Amygdala (tissue), 56 donors: ENCODE results near the gene STARD9.

Source experiments
- DNase-seq, 56 donors: peaks; one replicate each; lab custom pipeline; 2025; lab: John Stamatoyannopoulos, UW

STARD9 gene

DNA sequence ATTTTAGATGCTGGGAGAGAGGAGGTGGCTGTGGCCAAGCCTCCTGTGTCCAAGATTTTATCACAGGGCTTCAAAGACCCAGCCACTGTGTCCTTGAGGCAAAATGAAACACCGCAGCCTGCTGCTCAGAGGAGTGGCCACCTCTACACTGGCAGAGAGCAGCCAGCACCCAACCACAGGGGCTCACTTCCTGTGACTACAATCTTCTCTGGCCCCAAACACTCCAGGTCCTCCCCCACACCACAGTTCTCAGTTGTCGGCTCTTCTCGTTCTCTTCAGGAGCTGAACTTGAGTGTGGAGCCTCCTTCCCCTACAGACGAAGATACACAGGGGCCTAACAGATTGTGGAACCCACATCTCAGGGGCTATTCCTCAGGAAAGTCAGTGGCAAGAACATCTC, 115.9 kb downstream of the STARD9 start:
- no peak for DNase-seq

DNA sequence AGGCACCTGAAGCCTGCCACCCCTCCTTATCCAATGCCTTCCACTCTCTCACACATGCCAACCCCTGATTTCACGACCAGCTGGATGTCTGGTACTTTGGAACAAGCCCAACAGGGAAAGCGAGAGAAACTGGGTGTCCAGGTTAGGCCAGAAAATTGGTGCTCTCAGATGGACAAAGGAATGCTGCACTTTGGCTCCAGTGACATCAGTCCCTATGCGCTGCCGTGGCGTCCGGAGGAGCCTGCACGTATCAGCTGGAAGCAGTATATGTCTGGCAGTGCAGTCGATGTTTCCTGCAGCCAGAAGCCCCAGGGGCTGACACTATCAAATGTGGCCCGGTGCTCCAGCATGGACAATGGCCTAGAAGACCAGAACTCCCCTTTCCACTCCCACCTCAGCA, 116.4 kb downstream of the STARD9 start:
- DNase-seq, result no peak

DNA sequence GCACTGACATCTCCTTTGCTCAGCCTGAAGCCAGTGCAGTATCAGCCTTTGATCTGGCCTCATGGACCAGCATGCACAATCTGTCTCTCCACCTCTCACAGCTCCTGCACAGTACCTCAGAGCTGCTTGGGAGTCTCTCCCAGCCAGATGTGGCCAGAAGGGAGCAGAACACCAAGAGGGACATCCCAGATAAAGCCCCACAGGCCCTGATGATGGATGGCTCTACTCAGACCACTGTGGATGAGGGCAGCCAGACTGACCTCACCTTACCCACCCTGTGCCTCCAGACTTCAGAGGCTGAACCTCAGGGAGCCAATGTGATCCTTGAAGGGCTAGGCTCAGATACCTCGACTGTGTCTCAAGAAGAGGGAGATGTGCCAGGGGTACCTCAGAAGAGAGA, 117.1 kb downstream of the STARD9 start:
- DNase-seq, result no peak

DNA sequence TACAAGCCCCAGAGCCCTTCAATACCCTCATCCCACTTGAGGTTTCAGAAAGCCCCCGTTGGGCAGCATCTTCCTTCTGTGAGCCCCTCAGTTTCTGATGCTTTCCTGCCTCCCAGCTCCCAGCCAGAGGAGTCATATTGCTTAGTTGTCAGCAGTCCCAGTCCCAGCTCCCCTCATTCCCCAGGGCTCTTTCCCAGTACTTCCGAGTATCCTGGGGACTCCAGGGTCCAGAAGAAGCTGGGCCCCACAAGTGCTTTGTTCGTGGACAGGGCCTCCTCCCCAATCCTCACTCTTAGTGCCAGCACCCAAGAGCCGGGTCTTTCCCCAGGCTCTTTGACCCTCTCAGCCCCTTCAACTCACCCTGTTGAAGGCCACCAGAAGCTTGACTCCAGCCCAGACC, 117.6 kb downstream of the STARD9 start:
- DNase-seq, result no peak

DNA sequence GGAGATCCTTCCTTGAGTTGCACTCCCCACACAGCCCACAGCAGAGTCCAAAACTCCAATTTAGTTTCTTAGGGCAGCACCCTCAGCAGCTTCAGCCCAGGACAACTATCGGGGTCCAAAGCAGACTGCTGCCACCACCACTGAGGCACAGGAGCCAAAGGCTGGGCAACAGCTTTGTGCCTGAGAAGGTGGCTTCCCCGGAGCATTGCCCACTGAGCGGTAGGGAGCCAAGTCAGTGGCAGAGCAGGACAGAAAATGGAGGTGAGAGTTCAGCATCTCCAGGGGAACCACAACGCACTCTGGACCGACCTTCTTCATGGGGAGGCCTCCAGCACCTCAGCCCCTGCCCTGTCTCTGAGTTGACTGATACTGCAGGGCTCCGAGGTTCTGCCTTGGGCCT, 118.1 kb downstream of the STARD9 start:
- no peak for DNase-seq

DNA sequence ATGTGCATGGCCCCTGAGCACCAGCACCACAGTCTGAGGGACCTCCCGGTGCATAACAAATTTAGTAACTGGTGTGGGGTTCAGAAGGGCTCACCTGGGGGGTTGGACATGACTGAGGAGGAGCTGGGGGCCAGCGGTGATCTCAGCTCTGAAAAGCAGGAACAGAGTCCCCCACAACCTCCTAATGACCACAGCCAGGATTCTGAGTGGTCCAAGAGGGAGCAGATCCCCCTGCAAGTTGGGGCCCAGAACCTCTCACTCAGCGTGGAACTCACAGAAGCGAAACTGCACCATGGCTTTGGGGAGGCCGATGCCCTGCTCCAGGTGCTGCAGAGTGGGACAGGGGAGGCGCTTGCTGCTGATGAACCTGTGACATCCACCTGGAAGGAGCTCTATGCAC, 118.5 kb downstream of the STARD9 start:
- no peak for DNase-seq

DNA sequence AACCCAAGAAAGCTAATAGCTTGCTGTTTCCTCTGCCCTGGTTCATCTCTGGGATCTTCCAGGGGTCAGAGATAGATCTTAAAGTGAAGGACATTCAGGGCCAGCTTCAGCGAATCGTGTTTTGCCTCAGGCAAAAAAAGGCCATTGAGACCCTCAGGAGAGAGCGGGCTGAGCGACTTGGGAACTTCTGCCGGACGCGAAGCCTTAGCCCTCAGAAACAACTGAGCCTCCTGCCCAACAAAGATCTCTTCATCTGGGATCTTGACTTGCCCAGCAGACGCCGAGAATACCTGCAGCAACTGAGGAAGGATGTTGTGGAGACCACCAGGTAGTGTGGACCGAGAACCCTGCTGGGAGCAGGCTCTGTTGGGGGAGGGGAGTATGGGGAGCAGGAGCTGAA, 119.0 kb downstream of the STARD9 start:
- no peak for DNase-seq

DNA sequence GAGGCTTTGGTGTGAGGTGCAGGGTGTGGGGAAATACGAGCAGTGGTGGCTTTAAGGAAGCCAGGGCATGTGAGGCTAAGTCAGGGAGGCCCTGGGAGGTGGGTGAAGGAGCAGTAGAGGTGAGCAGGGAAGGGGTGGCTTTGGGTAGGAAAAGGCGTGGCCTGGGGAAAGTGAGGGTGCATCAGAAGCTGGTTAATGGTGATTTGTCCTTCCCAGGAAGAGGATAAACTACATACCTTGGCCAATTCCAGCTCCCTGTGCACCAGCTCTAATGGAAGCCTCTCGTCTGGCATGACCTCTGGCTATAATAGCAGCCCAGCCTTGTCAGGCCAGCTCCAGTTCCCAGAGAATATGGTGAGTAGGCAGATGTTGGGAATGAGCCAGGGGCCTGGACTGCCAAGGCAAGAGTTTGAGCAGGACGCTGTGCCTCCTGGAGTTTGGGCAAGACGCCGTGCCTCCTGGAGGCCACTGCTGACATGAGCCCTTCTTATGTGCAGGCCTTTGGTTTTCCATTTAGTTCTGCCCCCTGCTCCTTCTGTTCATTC, 120.2 kb downstream of the STARD9 start:
- DNase-seq, result no peak

DNA sequence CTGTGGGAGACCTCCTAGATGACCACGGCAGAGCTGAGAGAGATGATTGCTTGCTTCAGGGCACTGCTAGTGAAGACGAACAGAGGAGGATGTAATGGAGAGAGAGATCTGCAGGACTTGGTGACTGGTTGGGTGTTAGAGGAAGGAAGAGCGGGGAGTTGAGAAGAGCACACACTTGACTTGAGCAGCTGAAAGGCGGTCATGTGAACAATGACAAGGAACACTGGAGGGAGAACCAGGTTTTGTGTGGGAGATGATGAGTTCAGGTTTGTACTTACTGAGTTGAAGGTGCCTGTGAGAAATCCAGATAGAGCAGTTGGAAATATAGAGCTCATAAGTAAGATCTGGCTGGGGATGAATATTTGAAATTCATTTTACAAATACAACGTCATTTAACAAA, 121.2 kb downstream of the STARD9 start:
- DNase-seq, result no peak

DNA sequence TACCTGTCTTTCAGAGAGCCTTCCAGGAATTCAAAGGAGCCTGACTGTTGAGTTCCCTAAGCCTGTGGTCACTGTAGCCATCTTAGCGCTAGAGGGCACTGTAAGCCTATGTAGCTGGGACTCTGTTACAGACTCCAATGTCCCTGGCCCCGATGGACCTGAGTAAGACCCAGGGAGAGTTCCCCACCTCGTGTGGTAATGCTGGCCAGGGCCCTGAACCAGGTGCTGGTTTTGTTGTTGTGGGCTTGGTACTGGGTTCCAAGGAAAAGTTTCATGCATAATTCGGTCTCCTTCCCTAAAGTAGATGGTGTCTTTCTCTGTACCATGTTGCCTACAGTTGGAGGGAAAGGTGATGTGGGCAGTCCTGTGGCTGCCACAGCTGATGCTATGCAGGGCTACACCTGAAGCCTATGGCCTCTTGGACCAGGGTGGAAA, 129.1 kb downstream of the STARD9 start:
- DNase-seq, result peak in 31 of 56 donors; percentile 5 to 73 (median 26)

DNA sequence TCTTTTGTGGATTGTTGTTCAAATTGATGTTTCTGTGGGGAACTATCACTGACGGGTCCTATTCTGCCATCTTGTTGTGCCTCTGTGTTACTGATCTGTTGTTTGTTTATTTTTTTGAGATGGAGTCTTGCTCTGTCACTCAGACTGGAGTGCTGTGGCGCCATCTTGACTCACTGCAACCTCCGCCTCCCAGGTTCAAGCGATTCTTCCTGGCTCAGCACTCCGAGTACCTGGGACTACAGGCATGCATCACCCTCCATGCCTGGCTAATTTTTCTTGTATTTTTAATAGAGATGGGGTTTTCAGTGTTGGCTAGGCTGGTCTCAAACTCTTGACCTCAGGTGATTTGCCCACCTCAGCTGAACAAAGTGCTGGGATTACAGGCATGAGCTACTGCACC, 129.9 kb downstream of the STARD9 start:
- no peak for DNase-seq

DNA sequence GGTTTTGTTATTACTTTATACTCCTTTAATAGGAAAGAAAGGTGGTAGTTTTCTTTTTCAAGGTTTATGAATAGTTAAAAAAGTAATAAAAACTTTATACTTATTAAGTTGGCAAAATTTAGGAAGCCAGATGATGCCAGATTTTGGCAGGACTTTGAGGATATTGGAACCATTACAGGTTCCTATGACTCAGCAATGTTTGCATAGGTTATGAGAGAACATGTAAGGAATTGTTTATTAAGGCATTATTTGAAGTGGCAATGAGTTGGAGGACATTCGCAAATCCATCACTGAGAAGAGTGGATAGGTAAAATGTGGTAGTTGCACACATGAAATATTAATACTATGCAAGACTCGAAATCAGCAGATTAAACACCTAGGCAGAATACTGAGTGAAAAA, 131.7 kb downstream of the STARD9 start:
- no peak for DNase-seq

DNA sequence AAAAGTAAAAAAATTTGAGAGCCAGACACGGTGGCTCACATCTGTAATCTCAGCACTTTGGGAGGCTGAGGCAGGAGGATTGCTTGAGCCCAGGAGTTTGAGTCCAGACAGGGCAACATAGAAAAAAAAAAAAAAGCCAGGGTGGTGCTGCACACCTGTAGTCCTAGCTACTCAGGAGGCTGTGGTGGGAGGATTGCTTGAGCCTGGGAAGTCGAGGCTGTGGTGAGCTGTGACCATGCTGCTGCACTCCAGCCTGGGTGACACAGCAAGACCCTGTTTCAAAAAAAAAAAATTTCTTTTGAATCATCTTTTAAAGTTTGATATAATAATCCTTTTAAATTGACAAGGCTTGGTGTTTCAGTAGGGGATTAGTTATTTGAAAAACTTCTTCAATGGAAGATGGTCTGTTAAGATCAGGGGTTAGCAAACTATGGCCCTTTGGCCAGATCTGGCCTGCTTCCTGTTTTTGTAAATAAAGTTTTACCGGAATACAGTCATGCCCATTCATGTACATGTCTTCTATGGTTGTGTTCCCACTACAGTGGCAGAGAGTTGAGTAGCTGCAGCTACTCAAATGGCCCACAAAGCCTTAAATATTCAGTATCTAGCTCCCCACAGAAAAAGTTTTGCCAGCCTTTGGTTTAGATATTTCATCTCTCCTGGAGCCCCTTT, 132.6 kb downstream of the STARD9 start:
- DNase-seq, result no peak

DNA sequence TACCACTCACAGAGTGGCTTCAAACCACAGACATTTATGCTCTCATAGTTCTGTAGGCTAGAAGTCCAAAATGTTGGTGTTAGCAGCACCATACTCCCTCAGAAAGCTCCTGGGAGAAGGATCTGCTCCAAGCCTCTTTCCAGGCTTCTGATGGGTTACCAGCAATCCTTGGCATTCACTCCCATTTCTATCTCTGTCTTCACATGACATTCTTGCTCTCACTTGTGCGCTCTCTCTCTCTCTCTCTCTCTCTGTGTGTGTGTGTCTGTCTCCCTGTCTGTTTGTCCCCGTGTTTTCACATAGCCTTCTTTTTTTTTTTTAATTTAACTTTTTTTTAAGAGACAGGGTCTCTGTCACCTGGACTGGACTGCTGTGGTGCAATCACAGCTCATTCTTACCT, 135.3 kb downstream of the STARD9 start:
- DNase-seq, result no peak

DNA sequence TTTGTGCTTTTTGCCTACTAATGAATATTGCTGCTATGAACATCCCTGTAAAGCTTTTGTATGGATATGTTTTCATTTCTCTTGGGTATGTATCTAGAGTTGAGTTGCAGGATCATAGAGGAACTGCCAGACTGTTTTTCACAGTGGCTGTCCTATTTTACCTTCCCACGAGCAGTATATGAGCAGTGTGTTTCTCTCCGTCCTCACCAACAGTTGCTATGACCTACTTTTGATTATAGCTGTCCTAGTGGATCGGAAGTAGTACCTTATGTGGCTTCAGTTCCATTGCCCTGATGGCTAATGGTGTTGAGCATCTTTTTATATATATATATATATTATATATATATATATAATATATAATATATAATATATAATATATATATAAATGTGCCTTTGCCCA, 136.3 kb downstream of the STARD9 start:
- no peak for DNase-seq

DNA sequence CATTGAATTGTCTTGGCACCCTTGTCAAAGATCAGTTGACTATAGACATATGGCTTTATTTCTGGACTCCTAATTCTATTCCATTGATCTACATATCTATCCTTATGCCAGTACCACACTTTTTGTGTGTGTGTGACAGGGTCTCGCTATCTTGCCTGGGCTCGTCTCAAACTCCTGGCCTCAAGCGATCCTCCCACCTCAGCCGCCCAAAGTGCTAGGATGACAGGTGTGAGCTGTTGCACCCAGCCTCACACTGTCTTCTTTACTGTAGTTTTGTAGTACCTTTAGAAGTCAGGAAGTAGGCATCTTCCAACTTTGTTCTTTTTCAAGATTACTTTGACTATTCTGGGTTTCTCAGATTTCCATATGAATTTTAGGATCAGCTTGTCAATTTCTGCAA, 137.2 kb downstream of the STARD9 start:
- DNase-seq, result no peak

DNA sequence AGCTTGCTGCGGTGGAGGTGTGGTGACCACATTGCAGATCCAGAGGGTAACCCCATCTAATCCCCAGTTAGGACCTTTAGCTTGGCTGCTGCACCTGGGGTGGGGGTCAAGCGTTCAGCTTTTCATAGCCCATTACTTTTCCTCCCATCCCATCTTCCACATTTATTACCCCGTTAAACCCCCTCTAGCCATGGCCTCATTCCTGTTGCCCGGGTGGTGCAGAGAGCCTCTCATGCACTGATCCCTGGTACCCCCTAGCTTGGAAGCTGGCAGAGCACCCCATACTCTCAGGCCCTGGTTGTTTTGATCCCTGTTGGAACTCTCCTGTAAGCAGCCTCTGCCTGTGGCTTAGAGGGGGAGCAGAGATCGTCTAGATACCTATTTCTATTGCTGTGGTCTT, 140.7 kb downstream of the STARD9 start:
- DNase-seq, result no peak

DNA sequence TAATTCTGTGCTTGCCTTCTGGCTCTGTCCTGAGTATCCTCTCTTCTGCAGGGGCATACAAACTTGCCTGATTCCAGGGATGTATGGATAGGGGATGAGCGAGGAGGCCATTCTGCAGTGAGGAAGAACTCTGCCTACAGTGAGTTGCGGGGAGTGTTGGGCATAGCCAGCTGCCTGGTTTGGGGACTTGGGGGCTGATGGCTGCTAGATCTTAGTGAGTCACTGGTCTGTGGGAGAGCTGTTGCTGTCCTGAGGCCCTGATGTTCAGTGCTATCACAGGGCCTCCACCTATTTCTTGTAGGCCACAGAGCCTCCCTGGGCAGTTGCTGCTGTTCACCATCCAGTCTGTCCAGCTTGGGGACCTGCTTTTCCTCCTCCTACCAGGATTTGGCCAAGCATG, 141.2 kb downstream of the STARD9 start:
- no peak for DNase-seq

DNA sequence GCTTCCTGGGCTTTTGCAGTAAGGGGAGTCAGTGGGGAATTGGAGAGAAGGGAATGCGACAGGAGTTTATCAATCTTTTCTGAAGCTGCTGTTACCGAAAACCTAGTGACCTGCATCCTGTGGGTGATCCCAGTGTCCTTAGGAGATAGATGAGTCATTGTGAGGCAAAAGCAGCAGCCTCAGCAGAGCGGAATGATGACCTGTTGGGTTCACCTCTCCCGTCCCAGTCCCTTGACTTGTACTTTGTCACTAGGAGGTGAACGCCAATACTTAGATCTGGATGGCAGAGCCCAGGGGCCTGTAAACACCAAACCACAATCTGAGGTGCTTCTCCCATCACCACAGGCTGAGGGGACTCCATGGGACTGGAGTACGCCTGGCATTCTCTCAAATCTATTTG, 143.6 kb downstream of the STARD9 start:
- DNase-seq, result no peak

DNA sequence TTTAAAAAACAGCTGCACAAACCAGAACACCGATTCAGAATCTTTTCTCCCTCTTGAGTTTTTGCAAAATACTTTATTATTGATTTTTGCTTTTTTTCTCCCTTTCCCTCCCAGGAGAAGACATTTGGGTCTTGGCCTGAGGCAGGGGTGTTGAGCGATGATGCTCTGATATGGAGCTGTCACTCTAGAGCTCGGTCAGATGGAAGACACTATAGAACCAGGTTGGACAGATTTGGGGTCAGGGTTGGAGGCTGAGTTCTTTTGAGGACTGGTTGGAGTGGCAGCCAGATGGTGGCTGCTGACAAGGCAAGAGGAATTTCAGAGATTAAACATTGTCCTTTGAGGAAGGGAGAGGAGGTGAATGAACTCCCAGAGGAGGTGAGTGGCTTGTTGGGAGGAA, 144.7 kb downstream of the STARD9 start:
- no peak for DNase-seq

DNA sequence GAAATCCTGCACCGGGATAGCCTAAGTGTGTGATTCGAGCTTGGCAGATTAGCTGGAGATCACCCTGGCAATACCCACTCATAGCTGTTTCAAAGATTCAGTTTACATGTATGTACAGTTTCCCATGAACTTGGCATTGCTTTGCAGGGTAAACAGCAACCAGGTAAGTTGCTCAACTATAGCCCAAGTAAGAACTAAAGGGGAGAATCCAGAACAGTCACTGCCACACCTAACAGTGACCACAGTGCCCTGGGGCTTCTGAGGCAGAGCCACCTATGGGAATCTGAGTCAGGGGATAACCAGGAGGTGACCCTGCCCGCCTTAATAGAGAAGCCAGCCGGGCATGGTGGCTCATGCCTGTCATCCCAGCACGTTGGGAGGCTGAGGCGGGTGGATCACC, 145.6 kb downstream of the STARD9 start:
- no peak for DNase-seq

DNA sequence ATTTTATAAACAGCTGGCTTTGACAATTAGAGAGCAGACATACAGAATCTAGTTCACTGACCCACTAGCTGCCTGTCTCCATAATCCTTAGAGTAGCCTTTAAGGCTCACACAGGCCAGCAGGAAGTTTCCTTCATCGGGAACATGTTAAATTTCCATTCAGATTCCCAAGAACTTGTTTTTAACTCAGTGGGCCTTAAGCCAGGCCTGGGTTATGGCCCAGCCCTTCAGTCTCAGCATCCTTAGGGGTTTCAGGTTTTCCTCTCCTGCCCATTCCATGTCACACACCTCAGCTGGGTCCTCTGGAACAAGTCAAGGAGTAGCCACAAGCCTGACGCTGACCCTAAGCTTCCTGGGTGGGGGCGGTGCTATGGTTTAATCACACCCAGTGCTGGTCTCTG, 146.5 kb downstream of the STARD9 start:
- no peak for DNase-seq

DNA sequence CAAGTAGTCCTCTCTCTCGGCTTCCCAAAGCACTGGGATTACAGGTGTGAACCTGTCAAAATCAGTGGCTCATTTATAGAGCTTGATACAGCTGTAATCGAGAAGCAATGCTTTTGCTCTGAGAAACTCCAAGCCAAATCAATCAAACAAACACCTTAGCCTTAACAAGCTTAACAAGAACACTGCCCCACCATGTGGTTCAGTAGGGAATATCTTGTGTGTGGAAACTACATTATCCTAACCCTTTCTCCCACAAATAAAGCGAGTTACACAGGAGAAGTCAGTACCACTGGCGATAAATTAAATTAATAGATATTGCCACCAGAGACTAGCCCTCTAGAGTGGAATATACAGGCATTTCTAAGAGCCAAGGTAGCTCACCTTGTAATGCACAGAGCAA, 147.7 kb downstream of the STARD9 start:
- DNase-seq, result no peak
